Stimulated activated CD4-positive, alpha-beta T cell treated with anti-CD3 and anti-CD28 coated beads, Interleukin-2, amount 100 ng/mL, for 4 hours (primary cell): ENCODE results near the gene ANKRD44.
"Not testable (repeated sequence)": the region's sequence is repeated elsewhere in the genome, so short reads cannot be mapped to it uniquely, and the experiment has no call there.

Experiments used
- DNase-seq: peaks from one replicate; pipeline ENCODE4 v3.0.0-alpha.2; 2020; ENCODE audit warnings: low read depth

Gene ANKRD44

GRCh38 chr2:197073701-197074433 is 236.7 kb downstream of the ANKRD44 start:
- DNase-seq, result no peak

- DNase-seq, result no peak
Observed at GRCh38 chr2:197073270-197073669, 237.3 kb downstream of the ANKRD44 start.

- DNase-seq, result no peak
Observed at GRCh38 chr2:197072533-197072932, 238.0 kb downstream of the ANKRD44 start.

GRCh38 chr2:197071790-197072436 is 238.7 kb downstream of the ANKRD44 start:
- no peak for DNase-seq

- DNase-seq, result no peak
Observed at GRCh38 chr2:197071213-197071612, 239.4 kb downstream of the ANKRD44 start.

- DNase-seq, result no peak
Observed at GRCh38 chr2:197069958-197070357, 240.6 kb downstream of the ANKRD44 start.

- not testable (repeated sequence) for DNase-seq
Observed at GRCh38 chr2:197062574-197062973, 248.0 kb downstream of the ANKRD44 start.

GRCh38 chr2:197059477-197059876 is 251.1 kb downstream of the ANKRD44 start:
- no peak for DNase-seq

- DNase-seq, result no peak
Observed at GRCh38 chr2:197058777-197059300, 251.7 kb downstream of the ANKRD44 start.

GRCh38 chr2:197057959-197058358 is 252.6 kb downstream of the ANKRD44 start:
- DNase-seq, result no peak

- no peak for DNase-seq
Observed at GRCh38 chr2:197055045-197055444, 255.5 kb downstream of the ANKRD44 start.

- no peak for DNase-seq
Observed at GRCh38 chr2:197054437-197054836, 256.1 kb downstream of the ANKRD44 start.

- DNase-seq, result no peak
Observed at GRCh38 chr2:197052356-197052755, 258.2 kb downstream of the ANKRD44 start.

- no peak for DNase-seq
Observed at GRCh38 chr2:197045115-197045514, 265.5 kb downstream of the ANKRD44 start.

- no peak for DNase-seq
Observed at GRCh38 chr2:197042739-197043196, 267.8 kb downstream of the ANKRD44 start.

- DNase-seq, result no peak
Observed at GRCh38 chr2:197037863-197038398, 272.6 kb downstream of the ANKRD44 start.

GRCh38 chr2:197035002-197035401 is 275.6 kb downstream of the ANKRD44 start:
- DNase-seq, result no peak

GRCh38 chr2:197034292-197034691 is 276.3 kb downstream of the ANKRD44 start:
- no peak for DNase-seq

- no peak for DNase-seq
Observed at GRCh38 chr2:197033222-197033621, 277.4 kb downstream of the ANKRD44 start.

- no peak for DNase-seq
Observed at GRCh38 chr2:197031803-197032202, 278.8 kb downstream of the ANKRD44 start.

- DNase-seq, result no peak
Observed at GRCh38 chr2:197030090-197030489, 280.5 kb downstream of the ANKRD44 start.

- no peak for DNase-seq
Observed at GRCh38 chr2:197028633-197029032, 281.9 kb downstream of the ANKRD44 start.

GRCh38 chr2:197028230-197028629 is 282.4 kb downstream of the ANKRD44 start:
- DNase-seq, result no peak
